Natural killer cell treated with Interleukin-12 subunit alpha and Interleukin-12 subunit beta and Interleukin-15 and Interleukin-18, amount 100 ng/mL, for 72 hours (primary cell): ENCODE results near the gene LTA4H. TPM values are rescaled to one million over a fixed set of nuclear protein-coding genes. Genes with fewer than 3 reads are reported as not detected.

Experiments
- ATAC-seq, 2 donors: fragments of 150-1000 bp; cut with Tn5 transposase in 1 of 2; sonication (Bioruptor Pico), chemical (Tn5 transposase) in 1 of 2; 2 replicates each; pipeline ENCODE4 v1.10.0; 2021
- DNase-seq: peaks from one replicate; pipeline ENCODE4 v3.0.0; 2022; ENCODE audit warnings: low spot score
- H3K27ac Mint-ChIP-seq, 2 donors: 1 replicate in 1 of 2; 2 replicates in 1 of 2; pipeline ENCODE4 v1.8.0; 2022; ENCODE audit warnings: mixed read lengths in 2 of 2, mild to moderate bottlenecking in 1 of 2, moderate library complexity in 1 of 2
- H3K27me3 Mint-ChIP-seq, 2 donors: 1 replicate in 1 of 2; 2 replicates in 1 of 2; pipeline ENCODE4 v1.8.0; 2022; ENCODE audit warnings: mixed read lengths in 2 of 2
- H3K36me3 Mint-ChIP-seq: one replicate; pipeline ENCODE4 v1.8.0; 2022; ENCODE audit warnings: mixed read lengths
- H3K4me1 Mint-ChIP-seq, 2 donors: 1 replicate in 1 of 2; 2 replicates in 1 of 2; pipeline ENCODE4 v1.8.0; 2022; ENCODE audit warnings: low read depth in 2 of 2, mixed read lengths in 2 of 2, mild to moderate bottlenecking in 1 of 2
- H3K4me3 Mint-ChIP-seq: one replicate; pipeline ENCODE4 v1.8.0; 2022; ENCODE audit warnings: mixed read lengths
- H3K9me3 Mint-ChIP-seq: 2 replicates; pipeline ENCODE4 v1.8.0; 2022; ENCODE audit warnings: mixed read lengths
- total RNA-seq, 2 donors: library from RNA; stranded (reverse); gene quantifications; one replicate each; pipeline ENCODE4 v1.2.3, GENCODE V29; 2022

The LTA4H gene
- total RNA-seq = 10 to 100 TPM; 43.5 to 47.3 TPM

- no peak within 1 kb of the TSS for H3K4me3 Mint-ChIP-seq
- DNase-seq (peak; percentile 97), ATAC-seq (peak; percentile 98 to 99)
- no peaks in the 10 kb centered on the region for H3K9me3 Mint-ChIP-seq
- H3K4me1 Mint-ChIP-seq = peaks cover 0 to 2% of the 10 kb centered on the region in 2 donors
- H3K36me3 Mint-ChIP-seq = no peaks in the 10 kb centered on the region
- H3K27me3 Mint-ChIP-seq = no peaks in the 10 kb centered on the region
- H3K27ac Mint-ChIP-seq = no peak within 1 kb of the TSS
These were observed at the start of gene LTA4H for GRCh38 chr12:96035283-96036236. Gene LTA4H, minus strand, starts transcription at chr12:96035587. Its CDS starts 68 bp downstream, at chr12:96035519.

GRCh38 chr12:96084624-96085023, 49.2 kb upstream of the LTA4H start:
- ATAC-seq (no peak), DNase-seq (no peak)
- Mint-ChIP-seq H3K27ac (no peak overlapping the region), H3K36me3 (peaks cover 6% of the 10 kb centered on the region), H3K9me3 (peaks cover 4% of the 10 kb centered on the region), H3K27me3 (peaks cover 0 to 6% of the 10 kb centered on the region in 2 donors), H3K4me3 (no peak overlapping the region), H3K4me1 (no peaks in the 10 kb centered on the region)

GRCh38 chr12:96083020-96083719, 47.8 kb upstream of the LTA4H start:
- Mint-ChIP-seq H3K4me3 (no peak overlapping the region), H3K27ac (no peak overlapping the region), H3K9me3 (peaks cover 4% of the 10 kb centered on the region), H3K36me3 (peaks cover 6% of the 10 kb centered on the region), H3K4me1 (no peaks in the 10 kb centered on the region), H3K27me3 (peaks cover 0 to 6% of the 10 kb centered on the region in 2 donors)
- DNase-seq (no peak), ATAC-seq (no peak)

GRCh38 chr12:96081596-96081995, 46.2 kb upstream of the LTA4H start:
- Mint-ChIP-seq H3K4me3 (no peak overlapping the region), H3K27me3 (peaks cover 0 to 6% of the 10 kb centered on the region in 2 donors), H3K9me3 (peaks cover 4% of the 10 kb centered on the region), H3K36me3 (peaks cover 6% of the 10 kb centered on the region), H3K27ac (no peak overlapping the region), H3K4me1 (no peaks in the 10 kb centered on the region)
- ATAC-seq = no peak
- no peak for DNase-seq

- peaks cover 2 to 4% of the 10 kb centered on the region in 2 donors for H3K4me1 Mint-ChIP-seq
- DNase-seq (no peak), ATAC-seq (peak in 1 of 2 donors; percentile 24)
- no peaks in the 10 kb centered on the region for H3K9me3 Mint-ChIP-seq
- no peak overlapping the region for H3K27ac Mint-ChIP-seq
- peaks cover 0 to 13% of the 10 kb centered on the region in 2 donors for H3K27me3 Mint-ChIP-seq
- no peaks in the 10 kb centered on the region for H3K36me3 Mint-ChIP-seq
- H3K4me3 Mint-ChIP-seq = no peak overlapping the region
These were observed 43.1 kb upstream of the LTA4H start for GRCh38 chr12:96078231-96079135.

- Mint-ChIP-seq H3K36me3 (no peaks in the 10 kb centered on the region), H3K9me3 (no peaks in the 10 kb centered on the region), H3K27ac (no peak overlapping the region), H3K27me3 (peaks cover 0 to 14% of the 10 kb centered on the region in 2 donors), H3K4me1 (peaks cover 4 to 5% of the 10 kb centered on the region in 2 donors), H3K4me3 (no peak overlapping the region)
- DNase-seq (no peak), ATAC-seq (no peak)
These were observed 41.7 kb upstream of the LTA4H start for GRCh38 chr12:96077081-96077480.

GRCh38 chr12:96075560-96075959, 40.2 kb upstream of the LTA4H start:
- no peak overlapping the region for H3K4me3 Mint-ChIP-seq
- DNase-seq (no peak), ATAC-seq (no peak)
- H3K9me3 Mint-ChIP-seq = no peaks in the 10 kb centered on the region
- peaks cover 0 to 17% of the 10 kb centered on the region in 2 donors for H3K27me3 Mint-ChIP-seq
- H3K36me3 Mint-ChIP-seq = no peaks in the 10 kb centered on the region
- no peak overlapping the region for H3K27ac Mint-ChIP-seq
- H3K4me1 Mint-ChIP-seq = peaks cover 4 to 5% of the 10 kb centered on the region in 2 donors

GRCh38 chr12:96073346-96074330, 38.3 kb upstream of the LTA4H start:
- Mint-ChIP-seq H3K36me3 (no peaks in the 10 kb centered on the region), H3K27me3 (peaks cover 0 to 13% of the 10 kb centered on the region in 2 donors), H3K4me1 (peaks cover 4 to 5% of the 10 kb centered on the region in 2 donors), H3K27ac (no peak overlapping the region), H3K4me3 (no peak overlapping the region), H3K9me3 (no peaks in the 10 kb centered on the region)
- ATAC-seq = no peak
- DNase-seq = no peak

- H3K4me3 Mint-ChIP-seq = no peak overlapping the region
- H3K36me3 Mint-ChIP-seq = no peaks in the 10 kb centered on the region
- ATAC-seq = no peak
- no peaks in the 10 kb centered on the region for H3K9me3 Mint-ChIP-seq
- no peak overlapping the region for H3K27ac Mint-ChIP-seq
- peaks cover 4 to 5% of the 10 kb centered on the region in 2 donors for H3K4me1 Mint-ChIP-seq
- DNase-seq = no peak
- peaks cover 0 to 11% of the 10 kb centered on the region in 2 donors for H3K27me3 Mint-ChIP-seq
These were observed 35.4 kb upstream of the LTA4H start for GRCh38 chr12:96070670-96071279.

GRCh38 chr12:96069511-96070231, 34.3 kb upstream of the LTA4H start:
- no peak for DNase-seq
- ATAC-seq = no peak
- Mint-ChIP-seq H3K4me1 (peaks cover 5 to 7% of the 10 kb centered on the region in 2 donors), H3K27me3 (peaks cover 7 to 14% of the 10 kb centered on the region in 2 donors), H3K4me3 (no peak overlapping the region), H3K9me3 (no peaks in the 10 kb centered on the region), H3K36me3 (no peaks in the 10 kb centered on the region), H3K27ac (no peak overlapping the region)

- peaks cover 8 to 10% of the 10 kb centered on the region in 2 donors for H3K27me3 Mint-ChIP-seq
- H3K9me3 Mint-ChIP-seq = no peaks in the 10 kb centered on the region
- H3K4me3 Mint-ChIP-seq = no peak overlapping the region
- H3K4me1 Mint-ChIP-seq = peaks cover 7 to 13% of the 10 kb centered on the region in 2 donors
- ATAC-seq = no peak
- H3K36me3 Mint-ChIP-seq = no peaks in the 10 kb centered on the region
- DNase-seq = no peak
- no peak overlapping the region for H3K27ac Mint-ChIP-seq
These were observed 33.2 kb upstream of the LTA4H start for GRCh38 chr12:96068636-96069035.
